SU-DHL-6 (cell line): Measurements from ENCODE around the gene MNAT1.

Experiments used
- H2AFZ ChIP-seq: fragments of 200-600 bp; sonication (generic); 2 replicates; pipeline ENCODE4 v1.6.1; 2014; ENCODE audit warnings: low read depth, mild to moderate bottlenecking, moderate library complexity, mixed read lengths, antibody characterized with exemption, low read length; ENCODE audit not compliant: severe bottlenecking
- H3F3A ChIP-seq: fragments of 200-600 bp; shearing (Covaris generic); 2 replicates; pipeline ENCODE4 v1.6.0; 2016; ENCODE audit warnings: antibody characterized with exemption, mild to moderate bottlenecking; ENCODE audit not compliant: insufficient read depth
- H3K27ac ChIP-seq: fragments of 200-600 bp; sonication (generic); 2 replicates; pipeline ENCODE4 v1.5.1; 2016; ENCODE audit warnings: low read depth, mild to moderate bottlenecking, low read length, moderate library complexity, mixed read lengths
- H3K27me3 ChIP-seq: fragments of 200-600 bp; sonication (generic), shearing (Covaris generic); 2 replicates; pipeline ENCODE4 v1.6.0; 2014; ENCODE audit warnings: mild to moderate bottlenecking, low read length
- H3K36me3 ChIP-seq: fragments of 200-600 bp; sonication (generic); 2 replicates; pipeline ENCODE4 v1.6.1; 2014; ENCODE audit warnings: mild to moderate bottlenecking, low read length, mixed read lengths
- H3K4me2 ChIP-seq: fragments of 300-600, 200-600 bp; shearing (Covaris generic), sonication (generic); 2 replicates; pipeline ENCODE4 v1.6.0; 2014; ENCODE audit warnings: low read length, low read depth, mild to moderate bottlenecking; ENCODE audit not compliant: poor library complexity, severe bottlenecking
- H3K4me3 ChIP-seq: fragments of 200-600 bp; sonication (generic); 2 replicates; pipeline ENCODE4 v1.5.1; 2014; ENCODE audit warnings: antibody characterized with exemption, low read length, mild to moderate bottlenecking, mixed read lengths; ENCODE audit not compliant: insufficient read depth, poor library complexity, severe bottlenecking
- H3K79me2 ChIP-seq: fragments of 200-600 bp; sonication (generic); 2 replicates; pipeline ENCODE4 v1.6.1; 2014; ENCODE audit warnings: mild to moderate bottlenecking, low read length, moderate library complexity; ENCODE audit not compliant: insufficient read depth
- H3K9ac ChIP-seq: fragments of 200-600 bp; sonication (generic); 2 replicates; pipeline ENCODE4 v1.7.0; 2014; ENCODE audit warnings: mild to moderate bottlenecking, low read length
- H3K9me2 ChIP-seq: fragments of 200-600 bp; sonication (generic); replicated peaks from 2 replicates; pipeline ENCODE4 v1.6.1; 2014; ENCODE audit warnings: low read length; ENCODE audit not compliant: insufficient read depth
- H3K9me3 ChIP-seq: fragments of 200-600 bp; sonication (generic); 2 replicates; pipeline ENCODE4 v1.6.1; 2014; ENCODE audit warnings: low read length, mixed read lengths; ENCODE audit not compliant: insufficient read depth
- H4K20me1 ChIP-seq: fragments of 200-600 bp; sonication (generic); 2 replicates; pipeline ENCODE4 v1.6.1; 2014; ENCODE audit warnings: low read depth, mild to moderate bottlenecking, antibody characterized with exemption, low read length, moderate library complexity, mixed read lengths
- CTCF ChIP-seq: fragments of 200-600 bp; sonication (generic); IDR thresholded peaks from one replicate; pipeline ENCODE4 v1.5.1; 2017; ENCODE audit warnings: antibody characterized with exemption, mild to moderate bottlenecking, low read length, moderate library complexity; ENCODE audit not compliant: insufficient read depth, poor library complexity, severe bottlenecking
- EZH2phosphoT487 ChIP-seq: fragments of 200-600 bp; sonication (generic), shearing (Covaris generic); conservative IDR thresholded peaks from 2 replicates; pipeline ENCODE4 v1.6.1; 2018; ENCODE audit warnings: mild to moderate bottlenecking, antibody characterized with exemption, low read length, moderate library complexity, mixed read lengths

Gene MNAT1

GRCh38 chr14:60861545-60862140, 127.1 kb downstream of the MNAT1 start:
- H3K79me2 ChIP-seq, result no peaks in the 10 kb centered on the region
- TF ChIP-seq EZH2phosphoT487 (no peak), CTCF (no peak)
- H3F3A ChIP-seq, result no peaks in the 10 kb centered on the region
- H3K36me3 ChIP-seq, result no peaks in the 10 kb centered on the region
- no peaks in the 10 kb centered on the region for H4K20me1 ChIP-seq
- H3K27me3 ChIP-seq, result no peaks in the 10 kb centered on the region
- no peak overlapping the region for H3K9ac ChIP-seq
- H3K9me3 ChIP-seq, result no peaks in the 10 kb centered on the region
- no peaks in the 10 kb centered on the region for H3K9me2 ChIP-seq
- H3K4me3 ChIP-seq, result no peak overlapping the region
- H3K27ac ChIP-seq, result no peak overlapping the region
- H2AFZ ChIP-seq, result no peak overlapping the region
- H3K4me2 ChIP-seq, result no peak overlapping the region

GRCh38 chr14:60862283-60862682, 127.7 kb downstream of the MNAT1 start:
- H3K4me3 ChIP-seq, result no peak overlapping the region
- H3K27me3 ChIP-seq, result no peaks in the 10 kb centered on the region
- no peaks in the 10 kb centered on the region for H3K79me2 ChIP-seq
- no peaks in the 10 kb centered on the region for H4K20me1 ChIP-seq
- no peak overlapping the region for H3K27ac ChIP-seq
- no peak for TF ChIP-seq CTCF
- no peak for TF ChIP-seq EZH2phosphoT487
- H2AFZ ChIP-seq, result no peak overlapping the region
- H3F3A ChIP-seq, result no peaks in the 10 kb centered on the region
- no peaks in the 10 kb centered on the region for H3K9me2 ChIP-seq
- no peak overlapping the region for H3K4me2 ChIP-seq
- H3K9me3 ChIP-seq, result no peaks in the 10 kb centered on the region
- no peaks in the 10 kb centered on the region for H3K36me3 ChIP-seq
- H3K9ac ChIP-seq, result no peak overlapping the region

- TF ChIP-seq CTCF, result no peak
- no peaks in the 10 kb centered on the region for H3K9me3 ChIP-seq
Observed at GRCh38 chr14:60863249-60863648, 128.7 kb downstream of the MNAT1 start.

More at GRCh38 chr14:60863249-60863648, 128.7 kb downstream of the MNAT1 start:
- Histone ChIP-seq H3K9me2 (no peaks in the 10 kb centered on the region), H2AFZ (no peak overlapping the region), H3K9ac (no peak overlapping the region), H3K36me3 (no peaks in the 10 kb centered on the region), H3K27me3 (no peaks in the 10 kb centered on the region), H3K4me2 (no peak overlapping the region), H3K4me3 (no peak overlapping the region), H4K20me1 (no peaks in the 10 kb centered on the region), H3F3A (no peaks in the 10 kb centered on the region), H3K79me2 (no peaks in the 10 kb centered on the region), H3K27ac (no peak overlapping the region)
